SK-N-SH (cell line): ENCODE data around the gene EIF3D. TPM values are rescaled to one million over a fixed set of nuclear protein-coding genes. Genes with fewer than 3 reads are reported as not detected.

Experiments used
- CTCF ChIA-PET: fragments of 300-600, 350-600 bp; formaldehyde crosslinking; extraction: SDS; loops from one replicate; lab custom pipeline; 2021; lab: Yijun Ruan, JAX
- POLR2A ChIA-PET: fragments of 350-600 bp; sonication (Branson Sonifier 250); formaldehyde crosslinking; extraction: SDS; loops from one replicate; lab custom pipeline; 2020; ENCODE audit warnings: antibody characterized with exemption, inconsistent platforms; lab: Yijun Ruan, JAX
- DNase-seq: peaks from one replicate; pipeline ENCODE4 v3.0.0; 2012
- H2AFZ ChIP-seq: fragments of 200-600 bp; sonication (generic); 2 replicates; pipeline ENCODE4 v1.8.1; 2016; ENCODE audit warnings: antibody characterized with exemption, mild to moderate bottlenecking, low read depth
- H3F3A ChIP-seq: fragments of 200-600 bp; sonication (generic); replicated peaks from 2 replicates; pipeline ENCODE3; 2016; ENCODE audit warnings: antibody characterized with exemption, mild to moderate bottlenecking; ENCODE audit not compliant: insufficient read depth
- H3K27ac ChIP-seq, 2 experiments: fragments of 200-500 bp in 1 of 2; fragments of 200-600 bp in 1 of 2; sonication (Bioruptor generic) in 1 of 2; sonication (generic), shearing (Covaris generic) in 1 of 2; 2 replicates each; pipeline versions ENCODE4 v1.5.1 to v1.6.1; 2014 to 2016; ENCODE audit warnings: low read depth in 2 of 2, inconsistent platforms in 1 of 2, low read length in 1 of 2, mild to moderate bottlenecking in 1 of 2, mixed read lengths in 1 of 2
- H3K27me3 ChIP-seq: fragments of 200-600 bp; sonication (generic), shearing (Covaris generic); 2 replicates; pipeline ENCODE4 v1.6.1; 2016; ENCODE audit warnings: mixed run types; ENCODE audit not compliant: insufficient read depth
- H3K36me3 ChIP-seq, 2 experiments: fragments of 200-500 bp in 1 of 2; fragments of 200-600 bp in 1 of 2; sonication (Bioruptor generic) in 1 of 2; sonication (generic) in 1 of 2; replicated peaks in 1 of 2; 2 replicates each; pipeline versions ENCODE3 to v1.5.1; 2014 to 2016; ENCODE audit warnings: low read length in 1 of 2, mild to moderate bottlenecking in 1 of 2; ENCODE audit not compliant: insufficient read depth in 2 of 2, control insufficient read depth in 1 of 2
- H3K4me1 ChIP-seq, 2 experiments: fragments of 200-500 bp in 1 of 2; fragments of 200-600 bp in 1 of 2; sonication (Bioruptor generic) in 1 of 2; sonication (generic), shearing (Covaris generic) in 1 of 2; 2 replicates each; pipeline versions ENCODE4 v1.5.1 to v1.6.1; 2014 to 2016; ENCODE audit warnings: low read depth in 1 of 2, low read length in 1 of 2, mixed run types in 1 of 2; ENCODE audit not compliant: insufficient read depth in 2 of 2, control insufficient read depth in 1 of 2
- H3K4me2 ChIP-seq: fragments of 200-600 bp; sonication (generic), shearing (Covaris generic); 2 replicates; pipeline ENCODE4 v1.6.1; 2017; ENCODE audit warnings: mixed run types
- H3K4me3 ChIP-seq, 2 experiments: fragments of 200-500 bp in 1 of 2; fragments of 200-600 bp in 1 of 2; sonication (Bioruptor generic) in 1 of 2; sonication (generic), shearing (Covaris generic) in 1 of 2; 2 replicates each; pipeline versions ENCODE4 v1.5.1 to v1.8.1; 2014 to 2016; ENCODE audit warnings: low read depth in 2 of 2, inconsistent platforms in 1 of 2, low read length in 1 of 2, mild to moderate bottlenecking in 1 of 2, mixed read lengths in 1 of 2, moderate library complexity in 1 of 2
- H3K79me2 ChIP-seq: fragments of 200-600 bp; sonication (generic); 2 replicates; pipeline ENCODE4 v1.8.1; 2017; ENCODE audit warnings: mild to moderate bottlenecking; ENCODE audit not compliant: insufficient read depth
- H3K9ac ChIP-seq: fragments of 200-600 bp; sonication (generic); 2 replicates; pipeline ENCODE4 v1.6.1; 2017; ENCODE audit warnings: mixed run types
- H3K9me2 ChIP-seq: fragments of 200-600 bp; sonication (generic); 2 replicates; pipeline ENCODE4 v1.6.1; 2017; ENCODE audit warnings: mixed run types
- H3K9me3 ChIP-seq: fragments of 200-600 bp; sonication (generic); 2 replicates; pipeline ENCODE4 v1.6.1; 2017; ENCODE audit warnings: mixed run types, mild to moderate bottlenecking, moderate library complexity
- H4K20me1 ChIP-seq: fragments of 200-600 bp; sonication (generic); 2 replicates; pipeline ENCODE4 v1.6.1; 2017; ENCODE audit warnings: mild to moderate bottlenecking, mixed run types; ENCODE audit not compliant: insufficient read depth
- CHD2 ChIP-seq: fragments of 150-350 bp; IDR thresholded peaks from 2 replicates; pipeline ENCODE4 v1.6.1; 2018; ENCODE audit warnings: low read length; ENCODE audit not compliant: partially characterized antibody
- CTCF ChIP-seq: fragments of 200-600 bp; sonication (generic); IDR thresholded peaks from 2 replicates; pipeline ENCODE4 v1.6.1; 2017; ENCODE audit warnings: antibody characterized with exemption, mild to moderate bottlenecking, moderate library complexity
- EP300 ChIP-seq, 2 experiments: IDR thresholded peaks; 2 replicates each; pipeline versions ENCODE4 v1.4.0 to v1.6.1; 2012; ENCODE audit warnings: borderline replicate concordance in 1 of 2, low read depth in 1 of 2, low read length in 1 of 2
- EZH2phosphoT487 ChIP-seq: fragments of 200-600 bp; sonication (generic); IDR thresholded peaks from 2 replicates; pipeline ENCODE4 v1.6.1; 2017; ENCODE audit warnings: low read depth, mixed run types, mild to moderate bottlenecking, antibody characterized with exemption, moderate library complexity, borderline replicate concordance
- FOSL2 ChIP-seq: IDR thresholded peaks from 2 replicates; pipeline ENCODE4 v1.4.0; 2012; ENCODE audit warnings: low read depth, mild to moderate bottlenecking, moderate library complexity, borderline replicate concordance
- FOXJ3 ChIP-seq: sonication (generic); formaldehyde crosslinking; IDR thresholded peaks from 2 replicates; pipeline ENCODE4 v1.5.1; 2020; ENCODE audit warnings: mild to moderate bottlenecking, missing genetic modification reagents
- FOXM1 ChIP-seq: IDR thresholded peaks from 2 replicates; pipeline ENCODE4 v1.4.0; 2012; ENCODE audit warnings: low read depth, mild to moderate bottlenecking
- GABPA ChIP-seq: IDR thresholded peaks from 2 replicates; pipeline ENCODE4 v1.4.0; 2012; ENCODE audit warnings: low read depth, mild to moderate bottlenecking
- GATA2 ChIP-seq: sonication (generic); formaldehyde crosslinking; IDR thresholded peaks from 2 replicates; pipeline ENCODE4 v1.5.0; 2020; ENCODE audit warnings: mild to moderate bottlenecking, missing genetic modification reagents
- IRF3 ChIP-seq: fragments of 150-350 bp; IDR thresholded peaks from 2 replicates; pipeline ENCODE4 v1.6.1; 2016; ENCODE audit warnings: mild to moderate bottlenecking, low read depth, low read length
- JUND ChIP-seq: IDR thresholded peaks from 2 replicates; pipeline ENCODE4 v1.4.0; 2012
- MAX ChIP-seq: IDR thresholded peaks from 2 replicates; pipeline ENCODE4 v1.4.0; 2012; ENCODE audit warnings: low read depth
- MEF2A ChIP-seq: IDR thresholded peaks from 2 replicates; pipeline ENCODE4 v1.4.0; 2012; ENCODE audit warnings: low read depth, borderline replicate concordance
- MXI1 ChIP-seq: IDR thresholded peaks from 2 replicates; pipeline ENCODE4 v1.6.1; 2012; ENCODE audit warnings: mild to moderate bottlenecking, low read depth, low read length, improper control_type of control experiment
- NRF1 ChIP-seq: IDR thresholded peaks from 2 replicates; pipeline ENCODE4 v1.6.1; 2012; ENCODE audit warnings: low read depth, mild to moderate bottlenecking, low read length
- POLR2AphosphoS5 ChIP-seq: IDR thresholded peaks from 2 replicates; pipeline ENCODE4 v1.6.1; 2012; ENCODE audit warnings: low read depth, low read length
- RAD21 ChIP-seq: IDR thresholded peaks from 2 replicates; pipeline ENCODE4 v1.6.1; 2012; ENCODE audit warnings: mild to moderate bottlenecking, low read length
- RCOR1 ChIP-seq: fragments of 150-350 bp; IDR thresholded peaks from 2 replicates; pipeline ENCODE4 v1.6.1; 2017; ENCODE audit warnings: antibody characterized with exemption, low read length
- RFX5 ChIP-seq: IDR thresholded peaks from 2 replicates; pipeline ENCODE4 v1.6.1; 2012; ENCODE audit warnings: mild to moderate bottlenecking, improper control_type of control experiment, low read length
- SIN3A ChIP-seq: IDR thresholded peaks from 2 replicates; pipeline ENCODE4 v1.6.1; 2012; ENCODE audit warnings: low read depth, mild to moderate bottlenecking, low read length, moderate library complexity, borderline replicate concordance
- SMC3 ChIP-seq: IDR thresholded peaks from 2 replicates; pipeline ENCODE4 v1.6.1; 2012; ENCODE audit warnings: low read depth, low read length, improper control_type of control experiment
- TAF1 ChIP-seq: IDR thresholded peaks from 2 replicates; pipeline ENCODE4 v1.6.1; 2012; ENCODE audit warnings: low read depth, mild to moderate bottlenecking, low read length, moderate library complexity, borderline replicate concordance
- TCF12 ChIP-seq: IDR thresholded peaks from 2 replicates; pipeline ENCODE4 v1.4.0; 2012
- TEAD4 ChIP-seq: IDR thresholded peaks from 2 replicates; pipeline ENCODE4 v1.4.0; 2012; ENCODE audit warnings: mild to moderate bottlenecking, borderline replicate concordance; ENCODE audit not compliant: insufficient read depth
- USF1 ChIP-seq: IDR thresholded peaks from 2 replicates; pipeline ENCODE4 v1.4.0; 2012; ENCODE audit warnings: low read depth, borderline replicate concordance
- USF2 ChIP-seq: fragments of 150-350 bp; IDR thresholded peaks from 2 replicates; pipeline ENCODE4 v1.6.1; 2017; ENCODE audit warnings: antibody characterized with exemption, low read length, low read depth, borderline replicate concordance
- YY1 ChIP-seq: IDR thresholded peaks from 2 replicates; pipeline ENCODE4 v1.4.0; 2012; ENCODE audit warnings: low read depth, mild to moderate bottlenecking
- ZBTB33 ChIP-seq: IDR thresholded peaks from 2 replicates; pipeline ENCODE4 v1.4.0; 2012; ENCODE audit warnings: low read depth, borderline replicate concordance
- WGBS: methylation state at CpG from one replicate; pipeline ENCODE4 v1.1.6; 2017; ENCODE audit warnings: low lambda C conversion rate; 5-methylcytosine and 5-hydroxymethylcytosine counted together
- polyA plus RNA-seq, 3 experiments: library from polyadenylated mRNA; depleted of rRNA; stranded (reverse); fragments of >200 nt; gene quantifications; 2 replicates each; pipeline ENCODE4 v1.2.3, GENCODE V29; 2012

EIF3D gene
- polyA plus RNA-seq, 1 of the 3 experiments (the other 2 are of a cell fraction), result 423 TPM

- 0% methylated on average over 7 of the region's 7 CpGs for whole genome bisulfite sequencing
- Histone ChIP-seq H3K4me2 (peak overlapping the region; percentile 84), H2AFZ (no peak overlapping the region), H3K9me2 (no peaks in the 10 kb centered on the region), H3K36me3 (peaks cover 0 to 2% of the 10 kb centered on the region in 2 experiments), H3K9ac (peak overlapping the region; percentile 77), H3K27me3 (no peaks in the 10 kb centered on the region), H3K79me2 (peaks cover 28% of the 10 kb centered on the region), H3K4me3 (peak overlapping the region in 1 of 2 experiments; percentile 32; a peak in 2 of 4 replicates), H3F3A (peaks cover 47% of the 10 kb centered on the region), H3K4me1 (peaks cover 3 to 53% of the 10 kb centered on the region in 2 experiments; a peak in 3 of 4 replicates), H3K27ac (peak overlapping the region; percentile 87 to 100), H4K20me1 (no peaks in the 10 kb centered on the region), H3K9me3 (no peaks in the 10 kb centered on the region)
- ChIA-PET POLR2A (no interaction called here), CTCF (interaction anchor here (1.2 to 16.8 kb wide), 4 partner anchors 13 to 184 kb away, joined by 3 to 329 read pairs (median 33); partner anchors contain the start of gene TXN2)
- DNase-seq, result no peak
- 0 out of 2 replicates have a peak, but pooled peaks have one; percentile 27 for TF ChIP-seq RCOR1
- TF ChIP-seq GATA2 (CRISPR knock-in tag), result no peak
- no peak for TF ChIP-seq MXI1
- TF ChIP-seq SMC3, result no peak
- peak; percentile 29; the same call in 1 of the 2 replicates for TF ChIP-seq GABPA
- peak; percentile 51 for TF ChIP-seq USF1
- TF ChIP-seq FOXM1, result peak; percentile 85
- no peak for TF ChIP-seq IRF3
- TF ChIP-seq YY1, result peak; percentile 59; the same call in 1 of the 2 replicates
- peak; percentile 99 for TF ChIP-seq MEF2A
- no peak for TF ChIP-seq EZH2phosphoT487
- TF ChIP-seq EP300 (IDR thresholded peaks at IDR 0.05; ENCODE audit: borderline replicate concordance in 1 of 2, low read depth in 1 of 2, low read length in 1 of 2), result peak in 1 of 2 experiments; percentile 99; a peak in 2 of 4 replicates
- TF ChIP-seq FOXJ3 (CRISPR knock-in tag), result no peak
- peak; percentile 96 for TF ChIP-seq TEAD4
- TF ChIP-seq ZBTB33, result peak; percentile 86; the same call in 1 of the 2 replicates
- TF ChIP-seq TAF1, result peak; percentile 32; the same call in 1 of the 2 replicates
- TF ChIP-seq RFX5, result no peak
- no peak for TF ChIP-seq RAD21
- peak; percentile 53 for TF ChIP-seq CHD2
- TF ChIP-seq NRF1, result no peak
- peak; percentile 87 for TF ChIP-seq MAX
- TF ChIP-seq POLR2AphosphoS5, result peak; percentile 88
- TF ChIP-seq TCF12, result peak; percentile 99
- no peak for TF ChIP-seq CTCF
- peak; percentile 99 for TF ChIP-seq FOSL2
- TF ChIP-seq SIN3A, result peak; percentile 75
- peak; percentile 99 for TF ChIP-seq JUND
- TF ChIP-seq USF2, result no peak
These were observed 61.0 kb downstream of the EIF3D start for GRCh38 chr22:36467946-36468345.
